DLD1 (cell line): ENCODE measurements around the gene USPL1.
"Not testable (repeated sequence)": the region's sequence is repeated elsewhere in the genome, so short reads cannot be mapped to it uniquely, and the experiment has no call there.

ENCODE experiments used
- in situ Hi-C: cut with HindIII; loops from 2 replicates; pipeline ENCODE4 v1.10.0; 2017; ENCODE audit warnings: low sequenced_read_pairs

The USPL1 gene

GRCh38 chr13:30615866-30616541 is 1.7 kb upstream of the USPL1 start:
- in situ Hi-C loops, result no loop called here

DNA sequence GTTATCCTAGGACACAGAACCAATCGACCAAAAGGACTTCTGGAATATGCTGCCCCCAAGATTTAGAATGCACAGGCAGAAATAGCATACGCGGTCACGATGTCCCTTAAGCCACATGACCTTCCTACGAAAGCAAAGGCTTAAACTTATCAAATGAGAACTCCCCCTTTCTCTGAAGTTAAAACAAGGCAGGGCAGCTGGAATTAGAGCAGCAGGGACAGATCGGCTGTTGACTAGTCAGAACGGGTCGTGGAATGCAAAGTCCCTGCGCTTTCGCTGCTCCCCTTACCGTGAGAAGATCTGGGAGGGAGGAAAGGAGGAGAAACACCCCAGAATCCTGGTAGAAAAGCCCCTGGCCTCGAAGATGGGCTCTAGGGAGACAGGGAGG is 799 bp upstream of the USPL1 start:
- in situ Hi-C loops, result no loop called here

GRCh38 chr13:30618186-30618929 is 638 bp downstream of the USPL1 start:
- in situ Hi-C loops, result no loop called here

DNA sequence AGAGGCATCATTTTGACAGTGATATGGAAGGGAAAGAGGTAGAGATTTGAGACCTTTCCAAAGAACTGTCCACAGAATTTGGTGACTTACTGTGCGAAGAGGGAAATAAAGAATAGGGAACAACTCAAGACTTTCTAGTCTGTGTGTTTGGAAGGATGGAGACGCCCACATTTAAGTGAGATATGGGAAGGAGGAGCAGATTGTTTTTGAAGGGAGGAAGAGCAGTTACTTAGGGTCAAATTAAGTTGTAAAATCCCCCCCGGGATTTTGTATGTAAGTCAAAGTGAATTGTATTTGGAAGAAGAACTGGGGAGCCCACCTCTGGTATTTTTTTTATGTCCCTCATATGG is 1.2 kb downstream of the USPL1 start:
- in situ Hi-C loops, result no loop called here

DNA sequence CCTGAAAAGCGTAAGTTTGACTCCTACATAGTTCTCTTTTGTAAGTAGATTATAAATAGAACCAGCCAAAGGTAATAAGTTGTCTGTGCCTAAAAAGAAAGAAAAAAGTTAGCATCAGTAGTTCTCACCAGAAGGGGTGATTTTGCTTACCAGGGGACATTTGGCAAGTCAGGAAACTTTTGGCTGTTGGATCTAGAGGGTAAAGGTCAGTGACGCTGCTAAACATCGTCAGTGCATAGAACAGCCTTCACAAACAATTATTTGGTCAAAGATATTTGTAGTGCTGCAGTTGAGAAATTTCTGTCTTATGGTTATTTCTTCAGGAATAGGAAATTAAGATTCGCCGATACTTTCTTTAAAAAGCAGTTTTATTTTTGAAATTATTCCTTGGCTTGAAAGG is 2.0 kb downstream of the USPL1 start:
- in situ Hi-C loops, result no loop called here

- in situ Hi-C loops, result no loop called here
These were observed 3.2 kb downstream of the USPL1 start for GRCh38 chr13:30620941-30621340.

- in situ Hi-C loops, result no loop called here
These were observed 4.8 kb downstream of the USPL1 start for GRCh38 chr13:30622551-30622950.

DNA sequence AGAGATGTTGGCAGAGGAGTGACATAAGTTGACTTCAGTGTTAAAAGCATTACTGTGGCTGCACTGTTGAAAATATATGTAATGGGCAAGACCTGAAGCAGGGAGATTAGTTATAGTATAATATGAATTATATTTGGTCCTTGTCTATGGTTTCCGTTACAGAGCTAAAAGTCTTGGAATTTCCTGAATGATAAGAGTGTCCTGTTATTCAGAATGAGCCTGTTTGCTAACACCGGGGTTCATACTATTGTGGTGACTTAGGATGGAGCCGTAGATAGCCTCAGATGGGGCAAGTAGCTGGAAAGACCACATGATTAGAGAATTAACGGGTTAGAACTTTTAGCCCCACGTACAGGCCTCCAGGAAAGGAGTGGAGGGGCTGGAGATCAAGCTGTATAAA is 5.7 kb downstream of the USPL1 start:
- in situ Hi-C loops, result no loop called here

DNA sequence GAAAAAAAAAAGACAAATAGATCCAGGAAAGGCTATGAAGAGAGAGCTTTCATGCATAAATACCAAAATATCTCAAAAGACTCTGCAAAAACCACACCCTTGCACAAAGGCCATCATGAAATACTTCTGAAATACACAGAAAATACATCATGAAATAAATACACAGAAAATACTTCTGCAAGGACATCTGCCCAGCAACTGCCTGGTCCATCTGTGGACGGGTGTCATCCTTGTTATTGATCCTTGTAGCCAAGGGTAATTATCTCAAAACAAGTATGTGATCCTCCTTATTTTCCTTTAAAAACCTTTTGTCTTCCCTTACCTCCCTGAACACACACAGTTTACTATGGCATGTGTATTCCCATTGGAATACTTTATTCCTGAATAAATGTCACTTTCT is 6.9 kb downstream of the USPL1 start:
- in situ Hi-C loops, result no loop called here

DNA sequence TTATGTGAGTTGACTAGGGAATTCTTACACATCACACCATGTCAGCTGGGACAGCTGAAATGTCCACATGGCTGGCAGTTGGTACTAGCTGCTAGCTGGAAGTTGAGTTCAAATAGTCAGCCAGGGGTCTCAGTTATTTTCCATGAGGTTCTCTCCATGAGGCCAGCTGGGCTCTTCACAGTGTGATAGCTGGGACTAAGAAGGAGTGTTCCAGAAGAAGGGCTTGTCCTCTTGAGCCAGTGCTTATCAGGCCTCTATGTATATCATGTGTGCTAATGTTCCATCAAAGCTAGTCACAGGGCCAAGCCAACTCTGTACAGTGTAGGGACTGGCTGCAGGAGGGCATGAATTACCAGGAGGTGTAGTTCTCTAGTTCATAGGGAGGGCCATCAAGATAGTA is 11.8 kb downstream of the USPL1 start:
- in situ Hi-C loops, result no loop called here

- in situ Hi-C loops, result no loop called here
These were observed 16.1 kb downstream of the USPL1 start for GRCh38 chr13:30633861-30634260.

DNA sequence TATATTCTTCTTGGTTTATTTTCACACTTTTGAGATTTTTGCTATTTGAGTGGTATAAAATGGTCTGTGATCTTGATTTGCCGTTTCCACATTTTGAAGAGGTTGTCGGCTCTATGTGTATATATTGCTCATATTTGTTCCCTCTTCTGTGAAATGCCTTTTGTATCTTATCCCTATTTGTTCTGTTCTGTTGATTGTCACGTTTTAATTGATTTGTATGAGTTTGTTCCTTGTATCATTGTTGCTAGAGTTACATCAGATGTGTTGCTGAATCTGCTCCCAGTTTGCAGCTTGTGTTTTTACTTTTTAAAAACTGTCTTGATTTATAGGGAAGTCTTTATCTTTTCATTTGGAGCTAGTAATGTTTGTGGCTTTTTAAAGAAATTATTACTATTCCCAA is 17.1 kb downstream of the USPL1 start:
- in situ Hi-C loops, result no loop called here

DNA sequence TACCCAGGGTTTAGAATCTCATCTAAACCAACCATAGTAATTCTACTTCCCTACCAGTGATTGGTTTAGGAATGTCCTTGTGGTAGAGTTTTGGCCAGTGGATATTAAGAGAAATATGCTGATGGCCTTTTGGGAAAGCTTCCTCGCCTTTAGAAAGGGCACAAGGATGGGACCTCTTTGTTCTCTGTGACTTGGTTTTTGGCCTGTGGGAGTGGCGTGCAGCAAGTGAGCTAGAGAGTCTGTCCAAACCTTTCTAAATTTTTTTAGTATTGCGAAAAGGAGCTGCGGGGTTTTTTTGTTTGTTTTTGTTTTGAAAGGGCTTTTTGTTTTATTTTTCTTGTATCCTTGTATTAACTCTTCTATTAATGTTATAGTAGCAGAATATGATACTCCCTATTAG is 20.6 kb downstream of the USPL1 start:
- in situ Hi-C loops, result no loop called here

GRCh38 chr13:30639671-30640070 is 22.0 kb downstream of the USPL1 start:
- in situ Hi-C loops, result no loop called here

- in situ Hi-C loops, result not testable (repeated sequence)
These were observed 23.5 kb downstream of the USPL1 start for GRCh38 chr13:30641173-30641572.

DNA sequence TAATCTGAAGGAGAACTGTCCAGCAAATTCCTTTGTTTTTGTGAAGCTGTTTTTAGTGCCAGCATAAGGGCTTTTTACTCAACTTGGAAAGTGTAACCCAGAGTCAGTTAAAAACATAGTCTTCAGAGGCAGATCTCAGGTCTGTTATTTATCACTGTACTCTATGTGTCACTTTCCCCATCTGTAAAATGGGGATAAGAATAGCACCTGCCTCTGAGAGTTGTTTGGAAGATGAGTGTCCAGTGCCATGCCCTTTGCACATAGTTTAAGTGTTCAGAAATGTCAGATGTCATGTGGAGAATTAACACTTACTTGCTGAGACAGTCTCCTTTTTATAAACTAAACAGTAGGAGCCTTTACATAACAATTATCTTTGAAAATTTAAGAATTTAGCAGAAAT is 27.9 kb downstream of the USPL1 start:
- in situ Hi-C loops, result no loop called here

DNA sequence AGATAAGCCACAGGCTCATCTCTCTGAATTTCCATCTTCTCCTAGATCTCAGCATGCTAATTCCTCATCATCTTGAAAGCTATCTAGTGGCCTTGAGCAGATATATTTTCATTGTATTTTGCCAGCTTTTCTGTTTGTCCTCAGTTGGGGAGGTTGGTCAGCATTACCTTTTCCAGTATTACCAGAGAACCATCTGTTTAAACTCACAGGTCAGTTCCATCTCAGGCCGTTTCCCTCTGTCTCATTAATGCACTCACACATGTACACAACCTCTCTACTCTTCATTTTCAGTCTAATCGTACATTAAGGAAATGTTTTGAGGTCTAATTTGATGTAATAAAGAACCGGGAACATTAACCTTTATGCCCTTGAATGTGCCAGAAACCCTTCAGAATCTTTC is 29.7 kb downstream of the USPL1 start:
- in situ Hi-C loops, result no loop called here

GRCh38 chr13:30647824-30648521 is 30.3 kb downstream of the USPL1 start:
- in situ Hi-C loops, result no loop called here

DNA sequence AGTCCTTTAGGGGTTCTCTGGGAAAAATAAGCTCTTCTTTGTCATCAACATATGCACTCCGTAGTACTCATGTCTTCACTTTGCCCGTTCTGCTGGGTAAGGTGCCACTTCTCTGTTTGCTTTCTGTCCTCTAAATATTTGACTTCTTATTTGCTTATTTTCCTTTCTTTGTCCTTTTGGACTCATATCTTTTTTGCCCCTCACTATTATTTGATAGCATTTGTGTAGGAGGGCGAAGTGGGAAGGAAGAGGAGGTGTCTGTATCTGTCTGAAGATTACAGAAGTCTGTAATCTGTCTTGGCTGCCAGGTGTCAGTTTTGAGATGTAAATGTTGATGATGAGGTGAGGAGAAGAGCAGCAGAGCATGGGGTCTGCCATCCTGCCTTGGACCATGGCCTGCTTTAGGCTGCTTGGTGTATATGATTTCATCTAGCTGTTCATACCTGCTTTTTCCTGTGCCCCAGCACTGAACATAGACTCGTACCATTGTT is 30.8 kb downstream of the USPL1 start:
- in situ Hi-C loops, result no loop called here

GRCh38 chr13:30651648-30652047 is 33.9 kb downstream of the USPL1 start:
- in situ Hi-C loops, result not testable (repeated sequence)

DNA sequence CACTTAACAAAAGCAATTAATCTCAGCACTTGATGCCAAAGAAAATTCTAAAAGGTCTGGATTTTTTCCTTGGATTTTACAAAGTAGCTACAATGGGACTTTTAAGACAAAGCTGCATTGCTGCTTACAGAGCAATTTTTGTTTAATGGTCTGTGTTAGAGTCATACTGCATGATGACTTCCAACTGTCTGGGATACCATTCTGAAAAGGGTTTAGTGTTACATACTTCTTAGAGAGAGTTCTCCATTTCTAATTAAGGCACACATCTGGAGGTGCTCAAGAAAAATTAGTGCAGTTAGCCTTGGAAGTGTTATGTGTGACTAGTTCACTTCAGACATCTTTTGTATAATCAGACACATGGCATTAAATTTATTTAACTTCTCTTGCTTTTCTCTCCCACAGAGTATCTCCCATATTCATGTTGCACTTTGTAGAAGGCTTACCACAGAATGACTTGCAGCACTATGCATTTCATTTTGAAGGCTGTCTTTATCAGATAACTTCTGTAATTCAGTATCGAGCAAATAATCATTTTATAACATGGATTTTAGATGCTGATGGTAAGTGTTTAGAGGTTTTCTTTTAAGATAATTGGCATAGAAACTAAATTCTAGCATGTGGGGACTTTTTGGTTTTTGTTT is 35.1 kb downstream of the USPL1 start:
- in situ Hi-C loops, result no loop called here

GRCh38 chr13:30654430-30654829 is 36.7 kb downstream of the USPL1 start:
- in situ Hi-C loops, result no loop called here
